ENCODE data around the gene C9orf50. TPM values are rescaled to one million over a fixed set of nuclear protein-coding genes. Genes with fewer than 3 reads are reported as not detected.

C9orf50 gene
- total RNA-seq, 3 donors from 2014 or later (not counting 1 experiment from before 2014, with no cell fraction given): not detected

GRCh38 chr9:129572052-129572425, 48.9 kb downstream of the C9orf50 start:
- ATAC-seq (no peak), DNase-seq (no peak)
- TF ChIP-seq CTCF (IDR thresholded peaks at IDR 0.05): no peak
- H3K27me3 Mint-ChIP-seq (ENCODE audit: low read depth in 2 of 2): peaks cover 8 to 32% of the 10 kb centered on the region in 2 donors
- Histone ChIP-seq H3K27ac (ENCODE audit: low read length) (no peak overlapping the region), H3K4me3 (ENCODE audit: low read length) (no peak overlapping the region), H3K27me3 (ENCODE audit: control insufficient read depth, insufficient read depth, low read length) (peaks cover 23% of the 10 kb centered on the region), H3K4me1 (ENCODE audit: control insufficient read depth, insufficient read depth, low read length) (peaks cover 27% of the 10 kb centered on the region), H3K36me3 (ENCODE audit: control insufficient read depth, insufficient read depth, low read length) (no peaks in the 10 kb centered on the region), H3K9me3 (ENCODE audit: control insufficient read depth, insufficient read depth, low read length) (no peaks in the 10 kb centered on the region)
- intact Hi-C loops (cut with micrococcal nuclease): no loop called here
- peaks cover 7 to 22% of the 10 kb centered on the region in 2 donors for H3K4me1 Mint-ChIP-seq
- WGBS (ENCODE audit: insufficient coverage): 90% methylated on average over 7 of the region's 7 CpGs
- no peaks in the 10 kb centered on the region for H3K36me3 Mint-ChIP-seq
- no peak overlapping the region for H3K4me3 Mint-ChIP-seq
- peaks cover 0 to 2% of the 10 kb centered on the region in 2 donors for H3K9me3 Mint-ChIP-seq
- H3K27ac Mint-ChIP-seq: no peak overlapping the region

- Histone ChIP-seq H3K27ac (ENCODE audit: low read length) (no peak overlapping the region), H3K27me3 (ENCODE audit: control insufficient read depth, insufficient read depth, low read length) (peaks cover 23% of the 10 kb centered on the region), H3K36me3 (ENCODE audit: control insufficient read depth, insufficient read depth, low read length) (no peaks in the 10 kb centered on the region), H3K4me1 (ENCODE audit: control insufficient read depth, insufficient read depth, low read length) (peaks cover 27% of the 10 kb centered on the region), H3K9me3 (ENCODE audit: control insufficient read depth, insufficient read depth, low read length) (no peaks in the 10 kb centered on the region), H3K4me3 (ENCODE audit: low read length) (no peak overlapping the region)
- ATAC-seq (no peak), DNase-seq (no peak)
- TF ChIP-seq CTCF (IDR thresholded peaks at IDR 0.05): no peak
- peaks cover 0 to 2% of the 10 kb centered on the region in 2 donors for H3K9me3 Mint-ChIP-seq
- peaks cover 7 to 22% of the 10 kb centered on the region in 2 donors for H3K4me1 Mint-ChIP-seq
- H3K27ac Mint-ChIP-seq: no peak overlapping the region
- H3K4me3 Mint-ChIP-seq: no peak overlapping the region
- WGBS (ENCODE audit: insufficient coverage): 84% methylated on average over 13 of the region's 13 CpGs
- intact Hi-C loops (cut with micrococcal nuclease): no loop called here
- no peaks in the 10 kb centered on the region for H3K36me3 Mint-ChIP-seq
- peaks cover 8 to 32% of the 10 kb centered on the region in 2 donors for H3K27me3 Mint-ChIP-seq (ENCODE audit: low read depth in 2 of 2)
These were observed 49.4 kb downstream of the C9orf50 start for GRCh38 chr9:129571298-129572051.

GRCh38 chr9:129570450-129571297, 50.2 kb downstream of the C9orf50 start:
- no peaks in the 10 kb centered on the region for H3K36me3 Mint-ChIP-seq
- ATAC-seq (no peak), DNase-seq (no peak)
- Histone ChIP-seq H3K9me3 (ENCODE audit: control insufficient read depth, insufficient read depth, low read length) (no peaks in the 10 kb centered on the region), H3K27me3 (ENCODE audit: control insufficient read depth, insufficient read depth, low read length) (peaks cover 23% of the 10 kb centered on the region), H3K36me3 (ENCODE audit: control insufficient read depth, insufficient read depth, low read length) (no peaks in the 10 kb centered on the region), H3K4me3 (ENCODE audit: low read length) (no peak overlapping the region), H3K27ac (ENCODE audit: low read length) (no peak overlapping the region), H3K4me1 (ENCODE audit: control insufficient read depth, insufficient read depth, low read length) (peaks cover 27% of the 10 kb centered on the region)
- no peak overlapping the region for H3K4me3 Mint-ChIP-seq
- H3K9me3 Mint-ChIP-seq: no peaks in the 10 kb centered on the region
- WGBS (ENCODE audit: insufficient coverage): 48% methylated on average over 7 of the region's 14 CpGs
- intact Hi-C loops (cut with micrococcal nuclease): no loop called here
- peaks cover 7 to 18% of the 10 kb centered on the region in 2 donors for H3K4me1 Mint-ChIP-seq
- no peak for TF ChIP-seq CTCF (IDR thresholded peaks at IDR 0.05)
- H3K27me3 Mint-ChIP-seq (ENCODE audit: low read depth in 2 of 2): peaks cover 8 to 29% of the 10 kb centered on the region in 2 donors
- H3K27ac Mint-ChIP-seq: no peak overlapping the region
